T1000 (cell line): Measurements from ENCODE around the gene CELA3A.

Experiments used
- DNase-seq: peaks from one replicate; lab custom pipeline; 2025; ENCODE audit warnings: mixed read lengths; lab: John Stamatoyannopoulos, UW

CELA3A gene

DNA sequence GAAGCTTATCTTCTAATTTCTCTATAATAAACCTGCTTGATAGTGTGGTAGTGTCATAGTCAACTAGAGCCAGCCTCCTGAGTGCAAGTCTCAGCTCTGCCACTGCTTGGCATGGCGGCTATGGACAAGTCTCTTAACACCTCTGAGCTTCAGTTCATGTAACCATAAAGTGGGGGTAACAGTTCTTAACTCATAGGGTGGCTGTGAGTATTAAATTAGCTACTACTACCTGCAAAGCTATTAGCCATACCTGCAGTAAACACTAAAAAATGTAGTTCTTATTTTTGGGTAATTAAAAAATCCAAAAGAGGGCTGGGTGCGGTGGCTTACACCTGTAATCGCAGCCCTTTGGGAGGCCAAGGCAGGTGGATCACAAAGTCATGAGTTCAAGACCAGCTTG lies 48.9 kb downstream of the CELA3A start:
- no peak for DNase-seq

DNA sequence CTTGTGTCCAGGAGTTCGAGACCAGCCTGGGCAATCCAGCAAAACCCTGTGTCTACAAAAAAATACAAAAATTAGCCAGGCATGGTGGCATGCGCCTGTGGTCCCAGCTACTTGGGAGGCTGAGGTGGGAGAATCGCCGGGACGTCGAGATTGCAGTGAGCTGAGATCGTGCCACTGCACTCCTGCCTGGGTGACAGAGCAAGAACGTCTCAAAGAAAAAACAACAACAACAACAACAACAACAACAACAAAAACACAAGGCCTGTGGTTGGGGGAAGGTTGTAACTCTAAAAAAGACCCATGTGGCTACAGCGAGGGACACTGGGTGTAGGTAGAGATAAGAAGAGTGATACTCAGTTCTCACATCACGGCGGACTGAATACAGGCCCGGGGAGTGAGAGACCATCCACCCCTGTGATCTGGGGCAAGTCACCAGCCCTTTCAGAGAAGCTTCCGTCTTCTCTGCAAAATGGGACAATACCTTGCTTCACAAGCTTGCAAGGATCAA lies 50.2 kb downstream of the CELA3A start:
- DNase-seq: no peak

DNA sequence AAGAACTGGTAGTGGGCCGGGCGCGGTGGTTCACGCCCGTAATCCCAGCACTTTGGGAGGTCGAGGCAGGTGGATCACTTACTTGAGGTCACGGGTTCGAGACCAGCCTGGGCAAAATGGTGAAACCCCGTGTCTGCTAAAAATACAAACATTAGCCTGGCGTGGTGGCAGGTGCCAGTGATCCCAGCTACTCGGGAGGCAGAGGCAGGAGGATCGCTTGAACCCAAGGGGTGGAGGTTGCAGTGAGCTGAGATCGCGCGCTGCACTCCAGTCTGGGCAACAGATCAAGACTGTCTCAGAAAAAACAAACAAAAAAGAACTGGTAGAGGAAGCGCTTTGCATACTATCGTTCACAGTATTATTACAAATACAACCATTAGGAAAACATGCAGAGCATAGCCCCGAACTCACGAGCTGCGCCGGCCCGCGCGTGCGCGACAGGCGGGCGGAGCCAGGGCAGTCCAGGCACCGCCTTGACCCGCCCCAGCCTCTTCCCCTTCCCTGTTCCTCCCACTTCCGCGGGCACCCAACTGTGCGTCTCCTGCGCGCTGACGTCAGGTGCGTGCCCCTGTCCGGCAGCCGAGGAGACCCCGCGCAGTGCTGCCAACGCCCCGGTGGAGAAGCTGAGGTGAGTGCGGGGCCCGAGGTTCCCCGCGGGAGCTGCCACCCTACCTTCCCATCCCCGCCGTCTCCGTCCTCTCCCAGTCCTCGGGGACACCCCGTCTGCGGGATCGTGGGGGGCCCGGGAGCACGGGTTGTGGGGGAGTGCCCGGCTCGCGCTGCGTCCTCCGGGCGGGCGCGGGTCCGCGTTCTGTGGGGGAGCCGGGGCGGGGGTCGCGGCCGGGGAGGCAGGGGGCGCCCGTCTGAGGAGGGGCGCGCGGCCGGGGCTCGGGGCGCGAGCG lies 50.9 kb downstream of the CELA3A start, which contains the start of gene CDC42:
TSS of gene CDC42 (plus strand) at position 595 of the 902 bp plus-strand sequence. CDS start 25,770 bp downstream, outside the sequence.
- DNase-seq: peak; percentile 95

DNA sequence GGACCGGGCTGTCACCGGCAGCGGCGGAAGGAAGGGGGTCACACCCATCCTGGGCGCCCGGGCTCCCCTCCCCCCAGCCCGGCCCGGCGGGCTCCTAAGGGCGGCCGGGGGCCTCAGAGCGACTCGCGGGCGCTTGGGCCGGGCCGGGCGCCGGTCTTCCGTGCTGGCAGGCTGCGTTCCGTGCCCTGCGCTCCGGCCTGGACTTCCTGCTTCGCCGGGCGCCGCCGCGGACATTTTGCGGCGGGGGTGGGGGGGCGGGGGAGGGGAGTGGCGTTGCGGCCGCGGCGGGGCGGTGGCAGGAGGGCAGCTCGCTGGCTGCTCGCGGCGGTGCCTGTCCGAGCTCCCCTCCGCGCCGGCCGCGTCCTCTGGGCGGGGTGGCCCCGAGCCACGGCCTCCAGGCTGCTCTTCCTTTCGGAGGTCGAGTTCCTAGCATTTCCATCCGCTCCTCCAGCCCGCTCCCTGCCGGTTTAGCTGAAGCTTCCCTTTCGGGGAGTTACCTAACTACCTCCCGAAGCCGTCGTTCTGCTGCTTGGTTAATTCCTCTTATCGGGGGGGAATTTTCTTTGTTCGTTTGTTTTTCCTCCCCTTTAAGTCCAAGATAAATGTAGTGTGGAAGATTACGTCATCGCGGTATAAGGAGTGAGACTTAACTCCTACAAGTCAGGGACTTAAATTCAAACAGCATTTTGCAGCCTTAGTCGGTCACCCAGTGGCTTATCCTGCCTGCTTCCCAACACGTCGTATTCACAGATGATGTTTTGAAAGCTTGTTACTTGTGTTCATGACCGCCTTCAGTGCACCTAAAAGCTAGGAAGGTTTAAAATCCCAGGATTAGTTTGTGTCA lies 51.8 kb downstream of the CELA3A start:
- DNase-seq: peak; percentile 53

DNA sequence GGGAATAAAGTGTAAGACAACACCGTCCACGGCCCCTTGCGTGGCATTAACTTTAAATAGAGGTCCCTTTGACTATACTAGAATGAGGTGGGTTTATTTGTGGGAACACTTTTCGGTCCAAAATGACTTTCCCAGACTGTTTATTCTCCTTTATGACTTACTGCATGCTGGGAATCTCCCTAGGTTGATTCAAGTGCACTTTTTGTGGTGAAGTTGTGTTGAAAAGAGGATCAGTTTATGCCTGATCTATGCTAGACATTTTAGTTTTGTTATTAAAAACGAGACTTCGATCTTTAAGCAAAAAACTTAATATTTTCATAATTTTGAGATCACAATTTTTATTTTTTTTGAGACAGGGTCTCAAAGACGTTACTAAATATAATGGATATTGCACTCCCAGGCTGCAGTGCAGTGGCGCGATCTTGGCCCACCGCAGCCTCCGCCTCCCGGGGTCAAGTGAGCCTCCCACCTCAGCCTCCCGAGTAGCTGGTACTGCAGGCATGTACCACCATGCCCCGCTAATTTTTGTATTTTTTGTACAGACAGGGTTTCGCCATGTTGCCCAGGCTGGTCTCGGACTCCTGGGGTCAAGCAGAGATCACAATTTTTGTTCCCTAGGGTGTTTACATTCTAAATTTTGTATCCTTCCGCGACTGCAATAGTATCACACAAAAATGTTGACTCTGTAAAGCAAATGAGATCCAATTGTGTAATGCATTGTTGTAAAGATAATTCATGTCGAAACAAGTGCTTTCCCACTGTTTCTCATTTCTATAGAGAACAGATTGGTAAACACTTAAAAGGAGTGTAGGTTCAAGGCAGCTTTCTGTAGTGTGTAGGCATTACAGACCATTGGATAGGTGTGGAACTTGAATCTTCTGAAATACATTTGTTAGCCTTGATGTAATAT lies 52.7 kb downstream of the CELA3A start:
- no peak for DNase-seq

DNA sequence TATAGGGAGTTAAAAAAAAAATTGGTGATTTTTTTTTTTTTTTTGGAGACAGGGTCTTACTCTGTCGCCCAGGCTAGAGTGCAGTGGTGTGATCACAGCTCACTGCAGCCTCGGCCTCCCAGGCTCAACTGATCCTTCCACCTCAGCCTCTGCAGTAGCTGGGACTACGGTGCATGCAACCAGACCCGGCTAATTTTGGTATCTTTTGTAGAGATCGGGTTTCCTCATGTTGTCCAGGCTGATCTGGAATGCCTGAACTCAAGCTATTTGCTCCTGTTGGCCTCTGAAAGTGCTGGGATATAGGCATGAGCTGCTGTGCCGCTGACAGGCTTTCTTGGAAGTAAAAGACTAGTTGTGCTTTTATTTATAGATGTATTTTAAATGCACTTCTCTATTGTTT lies 54.0 kb downstream of the CELA3A start:
- no peak for DNase-seq

DNA sequence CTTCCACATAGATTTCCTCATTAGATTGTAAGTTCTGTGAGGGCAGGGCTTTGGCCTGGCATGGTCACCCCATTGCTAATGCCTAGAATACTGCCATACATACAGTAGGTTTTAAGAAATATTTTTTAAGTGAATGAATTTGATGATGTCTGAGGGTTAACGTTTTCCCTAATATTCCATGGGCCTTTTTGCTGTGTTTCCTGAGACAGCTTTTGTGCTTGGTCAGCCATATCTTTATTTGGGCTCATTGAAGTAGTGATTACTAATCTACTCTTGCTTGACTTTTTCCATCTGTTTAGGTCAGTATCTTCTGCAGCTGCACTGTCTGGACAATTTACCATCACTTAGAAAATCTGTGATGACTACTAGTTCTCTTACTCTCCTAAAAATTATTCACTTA lies 54.6 kb downstream of the CELA3A start:
- DNase-seq: no peak

DNA sequence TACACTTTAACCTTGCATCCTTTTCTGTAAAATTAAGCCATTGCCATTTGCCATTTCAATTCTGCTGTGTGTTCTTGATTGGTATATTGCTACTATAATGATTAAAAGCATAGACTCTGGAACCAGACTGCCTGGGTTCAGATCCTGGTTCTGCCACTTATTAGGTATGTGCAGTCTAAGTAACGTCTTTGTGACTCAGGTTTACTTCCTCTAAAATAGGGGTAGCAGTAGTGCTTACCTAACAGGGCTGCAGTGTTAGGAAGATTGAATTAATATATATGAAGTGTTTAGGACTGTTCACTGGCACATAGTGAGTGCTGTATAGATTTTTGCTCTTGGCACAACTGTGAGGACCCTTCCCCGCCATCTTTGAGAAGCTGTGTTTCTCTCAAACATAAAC lies 55.5 kb downstream of the CELA3A start:
- DNase-seq: no peak

DNA sequence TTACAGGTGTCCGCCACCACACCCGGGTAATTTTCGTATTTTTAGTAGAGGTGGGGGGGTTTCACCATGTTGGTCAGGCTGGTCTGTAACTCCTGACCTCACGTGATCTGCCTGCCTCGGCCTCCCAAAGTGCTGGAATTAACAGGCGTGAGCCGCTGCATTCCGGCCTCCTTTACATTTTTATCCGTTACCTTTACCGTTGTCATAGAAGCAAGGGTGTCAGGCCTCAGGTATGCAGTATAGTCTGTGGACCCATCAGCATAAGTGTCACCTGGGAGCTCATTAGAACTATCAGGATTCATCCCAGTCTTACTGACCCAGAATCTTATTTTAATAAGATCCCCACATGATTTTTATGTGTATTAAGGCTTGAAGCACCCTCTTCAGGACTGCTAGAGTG lies 56.4 kb downstream of the CELA3A start:
- DNase-seq: no peak
